Vagina (tissue), 2 donors: ENCODE measurements around the gene TMEM151B.

ENCODE experiments used
- POLR2A ChIP-seq, 2 donors: fragments of 450-650 bp; IDR thresholded peaks; one replicate each; pipeline ENCODE4 v1.6.1; 2017; ENCODE audit warnings: antibody characterized with exemption in 2 of 2, mild to moderate bottlenecking in 2 of 2, moderate library complexity in 2 of 2
- POLR2AphosphoS5 ChIP-seq, 2 donors: sonication (generic); formaldehyde crosslinking; IDR thresholded peaks; one replicate each; pipeline ENCODE4 v1.9.0; 2017; ENCODE audit warnings: antibody characterized with exemption in 2 of 2, mild to moderate bottlenecking in 2 of 2, low read depth in 1 of 2; ENCODE audit not compliant: insufficient read depth in 1 of 2
- TF ChIP-seq, protein P1 (sequence below), 3 experiments: fragments of 450-650 bp in 2 of 3; fragments of 200-600 bp in 1 of 3; sonication (generic) in 1 of 3; IDR thresholded peaks; one replicate each; pipeline ENCODE4 v1.5.1; 2017 to 2019; ENCODE audit warnings: antibody characterized with exemption in 3 of 3, mild to moderate bottlenecking in 2 of 3, moderate library complexity in 2 of 3

GRCh38 chr6:44250718-44251123 lies 19.5 kb upstream of the TMEM151B start:
- TF ChIP-seq, protein P1, sequence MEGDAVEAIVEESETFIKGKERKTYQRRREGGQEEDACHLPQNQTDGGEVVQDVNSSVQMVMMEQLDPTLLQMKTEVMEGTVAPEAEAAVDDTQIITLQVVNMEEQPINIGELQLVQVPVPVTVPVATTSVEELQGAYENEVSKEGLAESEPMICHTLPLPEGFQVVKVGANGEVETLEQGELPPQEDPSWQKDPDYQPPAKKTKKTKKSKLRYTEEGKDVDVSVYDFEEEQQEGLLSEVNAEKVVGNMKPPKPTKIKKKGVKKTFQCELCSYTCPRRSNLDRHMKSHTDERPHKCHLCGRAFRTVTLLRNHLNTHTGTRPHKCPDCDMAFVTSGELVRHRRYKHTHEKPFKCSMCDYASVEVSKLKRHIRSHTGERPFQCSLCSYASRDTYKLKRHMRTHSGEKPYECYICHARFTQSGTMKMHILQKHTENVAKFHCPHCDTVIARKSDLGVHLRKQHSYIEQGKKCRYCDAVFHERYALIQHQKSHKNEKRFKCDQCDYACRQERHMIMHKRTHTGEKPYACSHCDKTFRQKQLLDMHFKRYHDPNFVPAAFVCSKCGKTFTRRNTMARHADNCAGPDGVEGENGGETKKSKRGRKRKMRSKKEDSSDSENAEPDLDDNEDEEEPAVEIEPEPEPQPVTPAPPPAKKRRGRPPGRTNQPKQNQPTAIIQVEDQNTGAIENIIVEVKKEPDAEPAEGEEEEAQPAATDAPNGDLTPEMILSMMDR (IDR thresholded peaks at IDR 0.05), result no peak
- TF ChIP-seq POLR2A (IDR thresholded peaks at IDR 0.05) (no peak), POLR2AphosphoS5 (IDR thresholded peaks at IDR 0.05; ENCODE audit: insufficient read depth in 1 of 2, low read depth in 1 of 2) (no peak)
